ENCODE results near the gene STX2.

Gene STX2

DNA sequence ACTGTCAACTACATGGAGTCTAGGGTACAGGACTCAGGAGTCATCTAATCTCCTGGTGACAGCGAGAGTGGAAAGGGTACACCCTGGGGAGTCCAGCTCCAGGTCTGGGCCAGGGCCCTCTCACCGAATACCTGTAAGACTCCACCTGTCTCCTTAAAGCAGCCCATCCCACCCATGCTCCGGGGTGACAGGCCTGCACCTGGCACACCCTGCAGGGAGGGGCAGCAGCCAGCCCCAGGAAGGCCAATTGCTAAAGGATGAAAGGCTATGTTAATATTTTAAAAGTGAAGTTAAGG lies 45.5 kb downstream of the STX2 start:
- no peak overlapping the region for H2AFZ ChIP-seq (ENCODE audit: low read depth, low read length, severe bottlenecking)
- no peak overlapping the region for H3K4me3 ChIP-seq (ENCODE audit: insufficient read depth, low read length, poor library complexity, severe bottlenecking)
- no peaks in the 10 kb centered on the region for H3K9me3 ChIP-seq (ENCODE audit: insufficient read depth, low read length)
- H3K79me2 ChIP-seq (ENCODE audit: insufficient read depth, low read length), result no peaks in the 10 kb centered on the region
- H3K27ac ChIP-seq (ENCODE audit: low read depth, low read length), result no peak overlapping the region
- no peaks in the 10 kb centered on the region for H3K27me3 ChIP-seq (ENCODE audit: low read length)
- TF ChIP-seq, protein P1, sequence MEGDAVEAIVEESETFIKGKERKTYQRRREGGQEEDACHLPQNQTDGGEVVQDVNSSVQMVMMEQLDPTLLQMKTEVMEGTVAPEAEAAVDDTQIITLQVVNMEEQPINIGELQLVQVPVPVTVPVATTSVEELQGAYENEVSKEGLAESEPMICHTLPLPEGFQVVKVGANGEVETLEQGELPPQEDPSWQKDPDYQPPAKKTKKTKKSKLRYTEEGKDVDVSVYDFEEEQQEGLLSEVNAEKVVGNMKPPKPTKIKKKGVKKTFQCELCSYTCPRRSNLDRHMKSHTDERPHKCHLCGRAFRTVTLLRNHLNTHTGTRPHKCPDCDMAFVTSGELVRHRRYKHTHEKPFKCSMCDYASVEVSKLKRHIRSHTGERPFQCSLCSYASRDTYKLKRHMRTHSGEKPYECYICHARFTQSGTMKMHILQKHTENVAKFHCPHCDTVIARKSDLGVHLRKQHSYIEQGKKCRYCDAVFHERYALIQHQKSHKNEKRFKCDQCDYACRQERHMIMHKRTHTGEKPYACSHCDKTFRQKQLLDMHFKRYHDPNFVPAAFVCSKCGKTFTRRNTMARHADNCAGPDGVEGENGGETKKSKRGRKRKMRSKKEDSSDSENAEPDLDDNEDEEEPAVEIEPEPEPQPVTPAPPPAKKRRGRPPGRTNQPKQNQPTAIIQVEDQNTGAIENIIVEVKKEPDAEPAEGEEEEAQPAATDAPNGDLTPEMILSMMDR (IDR thresholded peaks at IDR 0.05; ENCODE audit: insufficient read depth, low read length, poor library complexity, severe bottlenecking), result no peak
- TF ChIP-seq EZH2phosphoT487 (conservative IDR thresholded peaks at IDR 0.05; ENCODE audit: low read length), result no peak
- no peaks in the 10 kb centered on the region for H3K9me2 ChIP-seq (replicated peaks; ENCODE audit: insufficient read depth, low read length)
- H4K20me1 ChIP-seq (ENCODE audit: low read depth, low read length), result no peaks in the 10 kb centered on the region
- H3F3A ChIP-seq (ENCODE audit: insufficient read depth), result no peaks in the 10 kb centered on the region
- no peaks in the 10 kb centered on the region for H3K36me3 ChIP-seq (ENCODE audit: low read length)
- no peak overlapping the region for H3K4me2 ChIP-seq (ENCODE audit: low read depth, low read length, poor library complexity, severe bottlenecking)
- H3K9ac ChIP-seq (ENCODE audit: low read length), result no peak overlapping the region

DNA sequence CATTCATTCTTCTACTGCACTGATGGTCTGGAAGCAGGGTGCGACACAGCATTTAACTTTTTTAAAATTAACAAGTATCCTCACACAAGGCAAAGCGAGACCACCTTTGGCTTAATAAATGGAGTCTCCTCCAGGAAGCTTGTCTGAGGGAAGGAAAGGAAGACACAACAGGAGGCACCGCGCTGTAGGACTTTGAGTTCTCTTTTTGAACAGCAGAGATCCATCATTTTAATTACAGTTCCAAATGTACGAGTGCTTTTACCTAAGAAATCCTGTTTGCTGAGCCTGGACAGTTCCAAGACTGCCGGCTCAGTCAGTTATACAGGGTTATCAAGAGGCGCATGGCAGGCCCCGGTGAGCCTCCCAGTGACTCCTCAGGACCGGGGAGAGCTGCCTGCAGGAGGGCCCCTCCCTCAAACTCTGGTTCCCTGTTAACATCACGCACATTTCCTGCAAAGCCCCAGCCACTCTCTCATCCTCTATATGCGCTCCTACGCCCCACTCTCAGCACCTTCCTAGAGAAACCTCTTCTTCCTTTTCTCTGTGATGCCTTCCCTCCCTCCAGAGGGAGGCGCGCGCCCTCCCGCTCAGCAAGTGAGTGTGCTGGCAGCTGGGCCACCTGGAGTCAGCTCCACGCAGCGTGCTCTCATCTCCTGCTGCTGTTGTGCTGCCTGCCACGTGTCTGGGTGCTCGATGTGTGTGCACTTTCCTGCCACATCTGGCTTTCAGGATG lies 46.1 kb downstream of the STX2 start:
- Histone ChIP-seq H3K4me2 (ENCODE audit: low read depth, low read length, poor library complexity, severe bottlenecking) (no peak overlapping the region), H4K20me1 (ENCODE audit: low read depth, low read length) (no peaks in the 10 kb centered on the region), H3K27ac (ENCODE audit: low read depth, low read length) (no peak overlapping the region), H3K9ac (ENCODE audit: low read length) (no peak overlapping the region), H3K4me3 (ENCODE audit: insufficient read depth, low read length, poor library complexity, severe bottlenecking) (no peak overlapping the region), H2AFZ (ENCODE audit: low read depth, low read length, severe bottlenecking) (no peak overlapping the region), H3K9me3 (ENCODE audit: insufficient read depth, low read length) (no peaks in the 10 kb centered on the region), H3F3A (ENCODE audit: insufficient read depth) (no peaks in the 10 kb centered on the region), H3K9me2 (replicated peaks; ENCODE audit: insufficient read depth, low read length) (no peaks in the 10 kb centered on the region), H3K36me3 (ENCODE audit: low read length) (no peaks in the 10 kb centered on the region), H3K79me2 (ENCODE audit: insufficient read depth, low read length) (no peaks in the 10 kb centered on the region), H3K27me3 (ENCODE audit: low read length) (no peaks in the 10 kb centered on the region)
- TF ChIP-seq, protein P1 (IDR thresholded peaks at IDR 0.05; ENCODE audit: insufficient read depth, low read length, poor library complexity, severe bottlenecking), result no peak
- TF ChIP-seq EZH2phosphoT487 (conservative IDR thresholded peaks at IDR 0.05; ENCODE audit: low read length), result no peak

- H3K9me3 ChIP-seq (ENCODE audit: insufficient read depth, low read length), result no peaks in the 10 kb centered on the region
- H3K79me2 ChIP-seq (ENCODE audit: insufficient read depth, low read length), result no peaks in the 10 kb centered on the region
- no peak overlapping the region for H3K4me3 ChIP-seq (ENCODE audit: insufficient read depth, low read length, poor library complexity, severe bottlenecking)
- no peaks in the 10 kb centered on the region for H4K20me1 ChIP-seq (ENCODE audit: low read depth, low read length)
- TF ChIP-seq, protein P1 (IDR thresholded peaks at IDR 0.05; ENCODE audit: insufficient read depth, low read length, poor library complexity, severe bottlenecking), result no peak
- TF ChIP-seq EZH2phosphoT487 (conservative IDR thresholded peaks at IDR 0.05; ENCODE audit: low read length), result no peak
- H3K9ac ChIP-seq (ENCODE audit: low read length), result no peak overlapping the region
- H3K27ac ChIP-seq (ENCODE audit: low read depth, low read length), result no peak overlapping the region
- no peak overlapping the region for H2AFZ ChIP-seq (ENCODE audit: low read depth, low read length, severe bottlenecking)
- no peaks in the 10 kb centered on the region for H3K27me3 ChIP-seq (ENCODE audit: low read length)
- no peaks in the 10 kb centered on the region for H3F3A ChIP-seq (ENCODE audit: insufficient read depth)
- no peak overlapping the region for H3K4me2 ChIP-seq (ENCODE audit: low read depth, low read length, poor library complexity, severe bottlenecking)
- no peaks in the 10 kb centered on the region for H3K36me3 ChIP-seq (ENCODE audit: low read length)
- H3K9me2 ChIP-seq (replicated peaks; ENCODE audit: insufficient read depth, low read length), result no peaks in the 10 kb centered on the region
Measured at GRCh38 chr12:130791629-130792028, 47.4 kb downstream of the STX2 start.

Measured in SU-DHL-6 (cell line).